Measurements from ENCODE around the gene GSG1. TPM values are rescaled to one million over a fixed set of nuclear protein-coding genes. Genes with fewer than 3 reads are reported as not detected.
"Not testable (repeated sequence)": the region's sequence is repeated elsewhere in the genome, so short reads cannot be mapped to it uniquely, and the experiment has no call there.

GSG1 gene
- total and polyA plus RNA-seq, 2 donors = 0.05 to 0.14 TPM

GRCh38 chr12:13087766-13088165 is 15.7 kb downstream of the GSG1 start:
- no peaks in the 10 kb centered on the region for H3K9me3 ChIP-seq (ENCODE audit: control insufficient read depth in 2 of 2, insufficient read depth in 1 of 2, low read length in 1 of 2)
- H3K4me1 ChIP-seq (ENCODE audit: control insufficient read depth in 2 of 2, insufficient read depth in 2 of 2, low read length in 2 of 2) = no peaks in the 10 kb centered on the region
- H3K4me3 ChIP-seq (ENCODE audit: low read length in 2 of 2) = no peak overlapping the region
- 95% methylated on average over 5 of the region's 5 CpGs for WGBS
- H3K27ac ChIP-seq (ENCODE audit: low read depth in 1 of 2, low read length in 1 of 2) = no peak overlapping the region
- H3K27me3 ChIP-seq (ENCODE audit: control insufficient read depth in 2 of 2, insufficient read depth in 1 of 2, low read length in 1 of 2) = no peaks in the 10 kb centered on the region
- DNase-seq (ENCODE audit: low read depth in 6 of 9, low spot score in 9 of 9) = no peak
- no peaks in the 10 kb centered on the region for H3K36me3 ChIP-seq (ENCODE audit: control insufficient read depth in 2 of 2, insufficient read depth in 2 of 2, low read length in 1 of 2)

- Histone ChIP-seq H3K36me3 (ENCODE audit: control insufficient read depth in 2 of 2, insufficient read depth in 2 of 2, low read length in 1 of 2) (peaks cover 0 to 1% of the 10 kb centered on the region in 2 donors), H3K27ac (ENCODE audit: low read depth in 1 of 2, low read length in 1 of 2) (no peak overlapping the region), H3K9me3 (ENCODE audit: control insufficient read depth in 2 of 2, insufficient read depth in 1 of 2, low read length in 1 of 2) (no peaks in the 10 kb centered on the region), H3K4me1 (ENCODE audit: control insufficient read depth in 2 of 2, insufficient read depth in 2 of 2, low read length in 2 of 2) (no peaks in the 10 kb centered on the region), H3K27me3 (ENCODE audit: control insufficient read depth in 2 of 2, insufficient read depth in 1 of 2, low read length in 1 of 2) (no peaks in the 10 kb centered on the region), H3K4me3 (ENCODE audit: low read length in 2 of 2) (no peak overlapping the region)
- DNase-seq (ENCODE audit: low read depth in 6 of 9, low spot score in 9 of 9) = no peak
- 91% methylated on average over 7 of the region's 7 CpGs for WGBS
These were observed 17.3 kb downstream of the GSG1 start for GRCh38 chr12:13085968-13086686.

GRCh38 chr12:13084898-13085640 is 18.4 kb downstream of the GSG1 start:
- no peak for DNase-seq (ENCODE audit: low read depth in 6 of 9, low spot score in 9 of 9)
- no peak overlapping the region for H3K4me3 ChIP-seq (ENCODE audit: low read length in 2 of 2)
- no peaks in the 10 kb centered on the region for H3K9me3 ChIP-seq (ENCODE audit: control insufficient read depth in 2 of 2, insufficient read depth in 1 of 2, low read length in 1 of 2)
- WGBS = 98% methylated on average over 11 of the region's 11 CpGs
- H3K27ac ChIP-seq (ENCODE audit: low read depth in 1 of 2, low read length in 1 of 2) = no peak overlapping the region
- no peaks in the 10 kb centered on the region for H3K27me3 ChIP-seq (ENCODE audit: control insufficient read depth in 2 of 2, insufficient read depth in 1 of 2, low read length in 1 of 2)
- H3K4me1 ChIP-seq (ENCODE audit: control insufficient read depth in 2 of 2, insufficient read depth in 2 of 2, low read length in 2 of 2) = no peaks in the 10 kb centered on the region
- peaks cover 0 to 2% of the 10 kb centered on the region in 2 donors for H3K36me3 ChIP-seq (ENCODE audit: control insufficient read depth in 2 of 2, insufficient read depth in 2 of 2, low read length in 1 of 2)

GRCh38 chr12:13083638-13084037 is 19.8 kb downstream of the GSG1 start:
- WGBS = 97% methylated on average over 5 of the region's 5 CpGs
- not testable (repeated sequence) for H3K4me1 ChIP-seq (ENCODE audit: control insufficient read depth in 2 of 2, insufficient read depth in 2 of 2, low read length in 2 of 2); H3K9me3 ChIP-seq (ENCODE audit: control insufficient read depth in 2 of 2, insufficient read depth in 1 of 2, low read length in 1 of 2); DNase-seq (ENCODE audit: low read depth in 6 of 9, low spot score in 9 of 9); H3K4me3 ChIP-seq (ENCODE audit: low read length in 2 of 2); H3K27ac ChIP-seq (ENCODE audit: low read depth in 1 of 2, low read length in 1 of 2); H3K27me3 ChIP-seq (ENCODE audit: control insufficient read depth in 2 of 2, insufficient read depth in 1 of 2, low read length in 1 of 2); H3K36me3 ChIP-seq (ENCODE audit: control insufficient read depth in 2 of 2, insufficient read depth in 2 of 2, low read length in 1 of 2)

GRCh38 chr12:13082861-13083260 is 20.6 kb downstream of the GSG1 start:
- Histone ChIP-seq H3K9me3 (ENCODE audit: control insufficient read depth in 2 of 2, insufficient read depth in 1 of 2, low read length in 1 of 2) (no peaks in the 10 kb centered on the region), H3K36me3 (ENCODE audit: control insufficient read depth in 2 of 2, insufficient read depth in 2 of 2, low read length in 1 of 2) (peaks cover 0 to 2% of the 10 kb centered on the region in 2 donors), H3K4me1 (ENCODE audit: control insufficient read depth in 2 of 2, insufficient read depth in 2 of 2, low read length in 2 of 2) (no peaks in the 10 kb centered on the region), H3K4me3 (ENCODE audit: low read length in 2 of 2) (no peak overlapping the region), H3K27ac (ENCODE audit: low read depth in 1 of 2, low read length in 1 of 2) (no peak overlapping the region), H3K27me3 (ENCODE audit: control insufficient read depth in 2 of 2, insufficient read depth in 1 of 2, low read length in 1 of 2) (no peaks in the 10 kb centered on the region)
- WGBS = 74% methylated on average over 2 of the region's 2 CpGs
- DNase-seq (ENCODE audit: low read depth in 6 of 9, low spot score in 9 of 9) = no peak

- 98% methylated on average over 3 of the region's 3 CpGs for WGBS
- Histone ChIP-seq H3K27me3 (ENCODE audit: control insufficient read depth in 2 of 2, insufficient read depth in 1 of 2, low read length in 1 of 2) (no peaks in the 10 kb centered on the region), H3K27ac (ENCODE audit: low read depth in 1 of 2, low read length in 1 of 2) (no peak overlapping the region), H3K9me3 (ENCODE audit: control insufficient read depth in 2 of 2, insufficient read depth in 1 of 2, low read length in 1 of 2) (no peaks in the 10 kb centered on the region), H3K4me3 (ENCODE audit: low read length in 2 of 2) (no peak overlapping the region), H3K4me1 (ENCODE audit: control insufficient read depth in 2 of 2, insufficient read depth in 2 of 2, low read length in 2 of 2) (no peaks in the 10 kb centered on the region), H3K36me3 (ENCODE audit: control insufficient read depth in 2 of 2, insufficient read depth in 2 of 2, low read length in 1 of 2) (peaks cover 0 to 2% of the 10 kb centered on the region in 2 donors)
- DNase-seq (ENCODE audit: low read depth in 6 of 9, low spot score in 9 of 9) = no peak
These were observed 23.2 kb downstream of the GSG1 start for GRCh38 chr12:13080266-13080665.

- Histone ChIP-seq H3K27ac (ENCODE audit: low read depth in 1 of 2, low read length in 1 of 2) (no peak overlapping the region), H3K36me3 (ENCODE audit: control insufficient read depth in 2 of 2, insufficient read depth in 2 of 2, low read length in 1 of 2) (peaks cover 0 to 2% of the 10 kb centered on the region in 2 donors), H3K4me3 (ENCODE audit: low read length in 2 of 2) (no peak overlapping the region), H3K4me1 (ENCODE audit: control insufficient read depth in 2 of 2, insufficient read depth in 2 of 2, low read length in 2 of 2) (no peaks in the 10 kb centered on the region), H3K27me3 (ENCODE audit: control insufficient read depth in 2 of 2, insufficient read depth in 1 of 2, low read length in 1 of 2) (no peaks in the 10 kb centered on the region), H3K9me3 (ENCODE audit: control insufficient read depth in 2 of 2, insufficient read depth in 1 of 2, low read length in 1 of 2) (no peaks in the 10 kb centered on the region)
- no peak for DNase-seq (ENCODE audit: low read depth in 6 of 9, low spot score in 9 of 9)
- WGBS = 98% methylated on average over 8 of the region's 8 CpGs
These were observed 24.0 kb downstream of the GSG1 start for GRCh38 chr12:13079440-13079906.

GRCh38 chr12:13075786-13076570 is 27.5 kb downstream of the GSG1 start:
- 88% methylated on average over 12 of the region's 12 CpGs for WGBS
- no peaks in the 10 kb centered on the region for H3K36me3 ChIP-seq (ENCODE audit: control insufficient read depth in 2 of 2, insufficient read depth in 2 of 2, low read length in 1 of 2)
- no peak for DNase-seq (ENCODE audit: low read depth in 6 of 9, low spot score in 9 of 9)

GRCh38 chr12:13075118-13075480 is 28.4 kb downstream of the GSG1 start:
- Histone ChIP-seq H3K27me3 (ENCODE audit: control insufficient read depth in 2 of 2, insufficient read depth in 1 of 2, low read length in 1 of 2) (no peaks in the 10 kb centered on the region), H3K36me3 (ENCODE audit: control insufficient read depth in 2 of 2, insufficient read depth in 2 of 2, low read length in 1 of 2) (no peaks in the 10 kb centered on the region), H3K4me1 (ENCODE audit: control insufficient read depth in 2 of 2, insufficient read depth in 2 of 2, low read length in 2 of 2) (peaks cover 0 to 3% of the 10 kb centered on the region in 2 donors), H3K4me3 (ENCODE audit: low read length in 2 of 2) (no peak overlapping the region), H3K27ac (ENCODE audit: low read depth in 1 of 2, low read length in 1 of 2) (peak overlapping the region in 1 of 2 donors; percentile 42), H3K9me3 (ENCODE audit: control insufficient read depth in 2 of 2, insufficient read depth in 1 of 2, low read length in 1 of 2) (no peaks in the 10 kb centered on the region)
- no peak for DNase-seq (ENCODE audit: low read depth in 6 of 9, low spot score in 9 of 9)

More at GRCh38 chr12:13075786-13076570, 27.5 kb downstream of the GSG1 start:
- H3K4me3 ChIP-seq (ENCODE audit: low read length in 2 of 2) = no peak overlapping the region
- H3K4me1 ChIP-seq (ENCODE audit: control insufficient read depth in 2 of 2, insufficient read depth in 2 of 2, low read length in 2 of 2) = peaks cover 0 to 1% of the 10 kb centered on the region in 2 donors
- H3K27ac ChIP-seq (ENCODE audit: low read depth in 1 of 2, low read length in 1 of 2) = no peak overlapping the region
- H3K9me3 ChIP-seq (ENCODE audit: control insufficient read depth in 2 of 2, insufficient read depth in 1 of 2, low read length in 1 of 2) = no peaks in the 10 kb centered on the region
- H3K27me3 ChIP-seq (ENCODE audit: control insufficient read depth in 2 of 2, insufficient read depth in 1 of 2, low read length in 1 of 2) = no peaks in the 10 kb centered on the region

Measured in thymus (tissue), 11 donors.